Left ventricle myocardium inferior (tissue), 1 donor: ENCODE data around the gene LAMB3. TPM values are rescaled to one million over a fixed set of nuclear protein-coding genes. Genes with fewer than 3 reads are reported as not detected.
A peak's percentile ranks its signal among the peaks of the same experiment; 100 is the strongest.

Source experiments
- DNase-seq: peaks from one replicate; pipeline ENCODE4 v3.0.0-alpha.2; 2020
- H3K27ac ChIP-seq: fragments of 200-600 bp; replicated peaks from 2 replicates; pipeline ENCODE4 v1.8.0; 2021
- H3K27me3 ChIP-seq: fragments of 200-600 bp; 2 replicates; pipeline ENCODE4 v1.8.0; 2021; ENCODE audit warnings: low read depth
- H3K36me3 ChIP-seq: fragments of 200-600 bp; 2 replicates; pipeline ENCODE4 v1.8.0; 2021
- H3K4me1 ChIP-seq: fragments of 200-600 bp; 2 replicates; pipeline ENCODE4 v1.8.0; 2021
- H3K4me3 ChIP-seq: fragments of 200-600 bp; 2 replicates; pipeline ENCODE4 v1.8.0; 2021; ENCODE audit warnings: mild to moderate bottlenecking, moderate library complexity
- H3K9me3 ChIP-seq: fragments of 200-600 bp; replicated peaks from 2 replicates; pipeline ENCODE4 v1.8.0; 2021
- intact Hi-C: fragments of 100-400 bp; cut with micrococcal nuclease; formaldehyde crosslinking; loops from one replicate; pipeline ENCODE4 v1.11.0; 2022
- total RNA-seq: library from RNA; stranded (reverse); fragmentation: NEBNext Ultra II Directional; extraction: Animal tissue kit (Norgen Biotek cat#: 25700); gene quantifications from one replicate; pipeline ENCODE4 v1.2.1, GENCODE V29; 2021
- TF ChIP-seq, protein P1 (sequence below): fragments of 200-600 bp; IDR thresholded peaks from 2 replicates; pipeline ENCODE4 v1.8.0; 2021; ENCODE audit warnings: antibody characterized with exemption, mild to moderate bottlenecking, borderline replicate concordance
- donor health status: DM: no; HTN: yes; CAD: no; lungs with severe emphysema.

LAMB3 gene
- total RNA-seq, 1 donor from 2014 or later, result 6.5 TPM

DNA sequence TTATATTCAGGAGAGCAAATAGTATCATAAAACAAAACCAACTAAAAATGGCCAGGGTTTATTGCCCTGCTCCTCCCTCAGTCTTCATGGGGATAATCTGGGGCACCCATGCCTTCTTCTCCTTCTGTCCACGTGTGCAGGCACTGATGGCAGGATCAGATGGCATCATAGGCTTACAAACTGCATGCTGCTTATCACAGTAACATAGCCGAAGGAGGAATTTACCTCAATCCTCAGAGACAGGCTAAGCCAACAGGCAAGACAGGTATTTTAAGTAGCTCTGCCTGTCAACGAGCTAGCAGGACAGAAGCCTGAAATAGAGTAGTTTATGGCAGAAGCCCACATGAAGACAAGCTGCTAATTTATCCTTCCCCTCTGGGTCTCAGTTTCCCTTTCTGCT lies 9.4 kb downstream of the LAMB3 start:
- H3K4me1 ChIP-seq, result peaks cover 73% of the 10 kb centered on the region
- no peaks in the 10 kb centered on the region for H3K9me3 ChIP-seq
- intact Hi-C loops, result no loop called here
- TF ChIP-seq, protein P1, sequence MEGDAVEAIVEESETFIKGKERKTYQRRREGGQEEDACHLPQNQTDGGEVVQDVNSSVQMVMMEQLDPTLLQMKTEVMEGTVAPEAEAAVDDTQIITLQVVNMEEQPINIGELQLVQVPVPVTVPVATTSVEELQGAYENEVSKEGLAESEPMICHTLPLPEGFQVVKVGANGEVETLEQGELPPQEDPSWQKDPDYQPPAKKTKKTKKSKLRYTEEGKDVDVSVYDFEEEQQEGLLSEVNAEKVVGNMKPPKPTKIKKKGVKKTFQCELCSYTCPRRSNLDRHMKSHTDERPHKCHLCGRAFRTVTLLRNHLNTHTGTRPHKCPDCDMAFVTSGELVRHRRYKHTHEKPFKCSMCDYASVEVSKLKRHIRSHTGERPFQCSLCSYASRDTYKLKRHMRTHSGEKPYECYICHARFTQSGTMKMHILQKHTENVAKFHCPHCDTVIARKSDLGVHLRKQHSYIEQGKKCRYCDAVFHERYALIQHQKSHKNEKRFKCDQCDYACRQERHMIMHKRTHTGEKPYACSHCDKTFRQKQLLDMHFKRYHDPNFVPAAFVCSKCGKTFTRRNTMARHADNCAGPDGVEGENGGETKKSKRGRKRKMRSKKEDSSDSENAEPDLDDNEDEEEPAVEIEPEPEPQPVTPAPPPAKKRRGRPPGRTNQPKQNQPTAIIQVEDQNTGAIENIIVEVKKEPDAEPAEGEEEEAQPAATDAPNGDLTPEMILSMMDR, result no peak
- no peak for DNase-seq
- H3K27me3 ChIP-seq, result no peaks in the 10 kb centered on the region
- H3K36me3 ChIP-seq, result no peaks in the 10 kb centered on the region
- H3K27ac ChIP-seq, result peak overlapping the region; percentile 90
- H3K4me3 ChIP-seq, result no peak overlapping the region

DNA sequence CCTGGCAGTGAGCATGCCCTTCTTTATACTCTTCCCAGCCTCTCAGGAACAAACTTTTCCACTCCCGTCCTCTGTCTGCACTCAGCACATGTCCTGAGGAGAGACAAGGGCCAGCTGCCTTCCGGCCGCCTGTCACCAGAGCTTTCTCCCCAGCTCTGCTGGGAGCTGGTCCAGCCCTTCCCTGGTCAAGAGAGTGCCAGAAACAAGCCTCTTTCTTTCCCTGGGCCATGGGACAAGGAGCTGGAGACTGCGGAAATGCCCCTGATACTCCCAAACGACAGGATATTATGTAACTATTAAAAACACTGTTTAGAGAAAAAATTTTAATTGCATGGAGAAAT lies 10.4 kb downstream of the LAMB3 start:
- peak; percentile 91 for DNase-seq
- peak overlapping the region; percentile 19 for H3K4me3 ChIP-seq
- H3K4me1 ChIP-seq, result peaks cover 62% of the 10 kb centered on the region
- TF ChIP-seq, protein P1, result no peak
- H3K27me3 ChIP-seq, result no peaks in the 10 kb centered on the region
- intact Hi-C loops, result no loop called here
- H3K27ac ChIP-seq, result peak overlapping the region; percentile 90
- no peaks in the 10 kb centered on the region for H3K9me3 ChIP-seq
- no peaks in the 10 kb centered on the region for H3K36me3 ChIP-seq

DNA sequence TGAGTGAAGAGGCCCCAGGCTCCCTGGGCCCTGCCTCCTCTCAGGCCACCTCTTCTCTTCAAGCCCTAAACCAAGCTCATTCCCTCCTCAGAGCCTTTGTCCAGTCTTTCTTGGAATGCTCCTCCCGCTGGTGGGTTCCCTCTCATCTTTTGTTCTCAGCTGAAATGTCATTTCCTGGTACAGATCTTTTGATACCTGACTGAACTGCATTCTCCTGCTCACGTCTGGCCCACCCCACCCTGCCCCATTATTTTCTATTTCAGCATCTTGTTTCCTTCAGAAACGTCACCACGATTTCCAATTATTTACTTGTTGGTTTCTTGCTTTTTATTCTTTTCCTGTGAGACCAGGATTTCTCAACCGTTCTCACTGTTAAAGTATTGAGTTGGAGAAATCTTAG lies 16.4 kb downstream of the LAMB3 start:
- H3K27ac ChIP-seq, result no peak overlapping the region
- H3K4me1 ChIP-seq, result peaks cover 26% of the 10 kb centered on the region
- TF ChIP-seq, protein P1, result no peak
- DNase-seq, result no peak
- H3K4me3 ChIP-seq, result no peak overlapping the region
- H3K27me3 ChIP-seq, result no peaks in the 10 kb centered on the region
- H3K36me3 ChIP-seq, result no peaks in the 10 kb centered on the region
- no peaks in the 10 kb centered on the region for H3K9me3 ChIP-seq
- intact Hi-C loops, result no loop called here

DNA sequence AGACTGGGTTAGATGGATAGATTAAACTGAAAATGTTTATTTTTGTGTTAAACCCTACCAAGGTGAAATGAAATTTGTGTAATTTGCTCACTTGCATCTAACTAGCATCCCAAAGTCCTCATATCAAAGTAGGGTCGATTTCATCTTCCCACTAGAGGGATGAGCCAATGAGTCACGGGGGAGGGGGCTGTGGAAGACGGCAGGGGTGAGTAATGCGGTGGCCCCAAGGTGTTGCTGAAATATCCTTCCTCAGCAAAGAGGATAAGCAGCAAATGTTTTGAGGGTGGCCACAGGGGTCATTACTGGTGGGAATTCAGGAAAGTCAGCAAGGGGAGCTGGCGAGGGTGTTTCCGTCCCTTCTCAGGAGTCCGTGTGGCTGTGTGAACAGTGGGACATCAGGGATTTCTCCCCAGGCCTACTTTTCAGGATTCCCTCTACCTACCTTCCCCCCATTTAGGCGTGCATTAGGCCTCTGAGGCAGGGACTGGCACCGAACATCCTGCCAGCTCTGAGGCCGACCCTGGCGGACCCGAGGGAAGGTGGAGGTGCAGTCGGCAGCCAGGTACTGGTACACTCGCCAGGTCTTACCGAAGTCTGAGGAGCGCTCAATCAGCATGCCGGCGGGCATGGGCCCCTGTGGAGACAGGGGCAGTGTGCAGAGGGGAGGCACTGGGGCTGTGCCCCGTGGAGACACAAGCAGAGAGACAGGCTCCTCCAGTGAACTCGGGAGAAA lies 18.1 kb downstream of the LAMB3 start:
- no peaks in the 10 kb centered on the region for H3K9me3 ChIP-seq
- DNase-seq, result no peak
- H3K36me3 ChIP-seq, result no peaks in the 10 kb centered on the region
- H3K4me3 ChIP-seq, result no peak overlapping the region
- intact Hi-C loops, result no loop called here
- H3K27me3 ChIP-seq, result no peaks in the 10 kb centered on the region
- H3K4me1 ChIP-seq, result peaks cover 37% of the 10 kb centered on the region
- H3K27ac ChIP-seq, result no peak overlapping the region
- TF ChIP-seq, protein P1, result no peak

DNA sequence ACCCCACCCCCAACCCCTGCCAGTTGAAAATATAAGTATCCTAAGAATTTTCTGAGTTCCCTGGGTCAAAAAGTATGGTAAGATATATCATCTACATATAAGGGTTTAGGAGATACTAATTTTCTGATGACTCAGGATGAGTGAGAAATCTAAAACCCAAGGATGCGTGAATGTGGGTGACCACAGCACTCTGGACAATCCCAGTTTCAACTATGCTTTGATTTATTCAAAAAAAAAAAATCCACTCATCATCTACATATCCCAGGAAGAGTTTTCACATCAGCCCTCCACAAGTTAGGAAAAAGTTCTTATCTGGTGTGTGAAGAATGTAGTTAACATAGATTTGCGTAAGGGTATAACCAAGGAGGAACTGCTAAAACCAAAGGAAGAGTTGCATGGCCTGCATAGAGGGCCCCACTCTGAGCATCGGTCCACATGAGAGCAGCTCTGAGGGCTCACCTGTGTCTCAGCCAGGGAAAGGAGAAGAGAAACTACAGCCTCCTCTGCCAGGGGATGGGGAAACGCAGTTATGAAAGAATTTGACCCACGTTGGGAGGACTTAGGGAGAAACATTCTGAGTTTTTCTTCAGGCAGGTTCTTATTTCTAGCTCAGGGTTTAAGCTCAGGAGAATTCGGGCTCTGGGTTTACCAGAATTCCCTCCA lies 18.8 kb downstream of the LAMB3 start:
- Histone ChIP-seq H3K27me3 (no peaks in the 10 kb centered on the region), H3K36me3 (no peaks in the 10 kb centered on the region), H3K9me3 (no peaks in the 10 kb centered on the region), H3K4me3 (no peak overlapping the region), H3K27ac (no peak overlapping the region), H3K4me1 (peaks cover 37% of the 10 kb centered on the region)
- no peak for DNase-seq
- intact Hi-C loops, result no loop called here
- TF ChIP-seq, protein P1, result no peak
